ENCODE data around the gene S100A6.
"Not testable (repeated sequence)": the region's sequence is repeated elsewhere in the genome, so short reads cannot be mapped to it uniquely, and the experiment has no call there.

Gene S100A6

DNA sequence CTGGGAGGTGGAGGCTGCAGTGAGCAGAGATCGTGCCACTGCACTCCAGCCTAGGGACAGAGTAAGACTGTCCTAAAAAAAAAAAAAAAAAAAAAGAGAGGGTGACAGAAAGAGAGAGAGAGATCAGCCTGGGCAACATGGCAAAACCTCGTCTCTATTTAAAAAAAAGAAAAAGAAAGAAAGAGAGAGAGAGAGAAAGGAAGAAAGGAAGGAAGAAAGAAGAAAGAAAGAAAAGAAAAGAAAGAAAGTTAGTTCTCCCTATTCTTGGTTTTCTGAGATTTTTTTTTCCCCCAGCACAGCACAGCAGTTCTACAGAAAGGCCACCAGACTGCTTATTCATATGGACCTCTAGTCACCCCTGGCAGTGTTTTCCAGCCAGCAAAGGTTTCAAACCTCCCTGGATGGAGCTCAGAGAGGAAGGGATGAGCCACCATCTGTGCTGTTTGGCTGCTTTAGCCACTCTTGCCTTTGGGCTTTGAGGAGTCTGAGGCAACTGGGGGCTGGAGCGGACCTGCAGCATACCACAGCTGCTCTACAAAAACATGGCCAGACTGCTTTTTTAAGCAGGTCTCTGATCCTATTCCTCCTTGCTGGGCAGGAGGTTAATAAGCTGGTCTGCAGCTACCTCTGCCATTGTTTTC lies 10.6 kb downstream of the S100A6 start:
- TF ChIP-seq, protein P1, sequence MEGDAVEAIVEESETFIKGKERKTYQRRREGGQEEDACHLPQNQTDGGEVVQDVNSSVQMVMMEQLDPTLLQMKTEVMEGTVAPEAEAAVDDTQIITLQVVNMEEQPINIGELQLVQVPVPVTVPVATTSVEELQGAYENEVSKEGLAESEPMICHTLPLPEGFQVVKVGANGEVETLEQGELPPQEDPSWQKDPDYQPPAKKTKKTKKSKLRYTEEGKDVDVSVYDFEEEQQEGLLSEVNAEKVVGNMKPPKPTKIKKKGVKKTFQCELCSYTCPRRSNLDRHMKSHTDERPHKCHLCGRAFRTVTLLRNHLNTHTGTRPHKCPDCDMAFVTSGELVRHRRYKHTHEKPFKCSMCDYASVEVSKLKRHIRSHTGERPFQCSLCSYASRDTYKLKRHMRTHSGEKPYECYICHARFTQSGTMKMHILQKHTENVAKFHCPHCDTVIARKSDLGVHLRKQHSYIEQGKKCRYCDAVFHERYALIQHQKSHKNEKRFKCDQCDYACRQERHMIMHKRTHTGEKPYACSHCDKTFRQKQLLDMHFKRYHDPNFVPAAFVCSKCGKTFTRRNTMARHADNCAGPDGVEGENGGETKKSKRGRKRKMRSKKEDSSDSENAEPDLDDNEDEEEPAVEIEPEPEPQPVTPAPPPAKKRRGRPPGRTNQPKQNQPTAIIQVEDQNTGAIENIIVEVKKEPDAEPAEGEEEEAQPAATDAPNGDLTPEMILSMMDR (IDR thresholded peaks at IDR 0.05; ENCODE audit: low read length): no peak
- no peak for TF ChIP-seq EZH2 (IDR thresholded peaks at IDR 0.05; ENCODE audit: borderline replicate concordance, low read length)
- H3K27ac ChIP-seq (ENCODE audit: low read depth, low read length, poor library complexity, severe bottlenecking): no peak overlapping the region
- no peak overlapping the region for H3K4me2 ChIP-seq (ENCODE audit: low read length)
- no peaks in the 10 kb centered on the region for H3F3A ChIP-seq (ENCODE audit: insufficient read depth, low read length)
- H3K9me3 ChIP-seq (ENCODE audit: low read length): no peaks in the 10 kb centered on the region
- H4K20me1 ChIP-seq (ENCODE audit: insufficient read depth, low read length): no peaks in the 10 kb centered on the region
- no peaks in the 10 kb centered on the region for H3K4me1 ChIP-seq (ENCODE audit: insufficient read depth, low read length, severe bottlenecking)
- no peak overlapping the region for H3K9ac ChIP-seq (ENCODE audit: low read length)
- H2AFZ ChIP-seq (ENCODE audit: low read length): no peak overlapping the region
- no peak overlapping the region for H3K4me3 ChIP-seq (ENCODE audit: low read depth, low read length, poor library complexity, severe bottlenecking)
- no peaks in the 10 kb centered on the region for H3K9me2 ChIP-seq (ENCODE audit: low read depth, low read length)
- no peaks in the 10 kb centered on the region for H3K79me2 ChIP-seq (ENCODE audit: insufficient read depth, low read length)
- H3K36me3 ChIP-seq (ENCODE audit: insufficient read depth, low read length): no peaks in the 10 kb centered on the region
- H3K27me3 ChIP-seq (ENCODE audit: insufficient read depth, low read length): peaks cover 4% of the 10 kb centered on the region

DNA sequence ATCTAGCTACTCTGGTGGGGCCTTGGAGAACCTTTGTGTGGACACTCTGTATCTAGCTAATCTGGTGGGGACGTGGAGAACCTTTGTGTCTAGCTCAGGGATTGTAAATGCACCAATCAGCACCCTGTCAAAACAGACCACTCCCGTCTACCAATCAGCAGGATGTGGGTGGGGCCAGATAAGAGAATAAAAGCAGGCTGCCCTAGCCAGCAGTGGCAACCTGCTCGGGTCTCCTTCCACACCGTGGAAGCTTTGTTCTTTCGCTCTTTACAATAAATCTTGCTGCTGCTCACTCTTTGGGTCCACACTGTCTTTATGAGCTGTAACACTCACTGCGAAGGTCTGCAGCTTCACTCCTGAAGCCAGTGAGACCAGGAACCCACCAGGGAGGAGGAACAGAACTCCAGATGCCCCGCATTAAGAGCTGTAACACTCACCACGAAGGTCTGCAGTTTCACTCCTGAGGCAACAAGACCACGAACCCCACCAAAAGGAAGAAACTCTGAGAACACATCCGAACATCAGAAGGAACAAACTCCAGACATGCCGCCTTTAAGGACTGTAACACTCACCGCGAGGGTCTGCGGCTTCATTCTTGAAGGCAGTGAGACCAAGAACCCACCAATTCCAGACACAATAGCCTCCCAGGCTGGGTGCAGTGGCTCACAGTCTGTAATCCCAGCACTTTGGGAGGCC lies 13.3 kb downstream of the S100A6 start:
- H3K79me2 ChIP-seq (ENCODE audit: insufficient read depth, low read length); H3K4me2 ChIP-seq (ENCODE audit: low read length); H4K20me1 ChIP-seq (ENCODE audit: insufficient read depth, low read length); H3K9ac ChIP-seq (ENCODE audit: low read length); H3K36me3 ChIP-seq (ENCODE audit: insufficient read depth, low read length); H3K9me2 ChIP-seq (ENCODE audit: low read depth, low read length); H3F3A ChIP-seq (ENCODE audit: insufficient read depth, low read length); H3K27me3 ChIP-seq (ENCODE audit: insufficient read depth, low read length); H3K4me1 ChIP-seq (ENCODE audit: insufficient read depth, low read length, severe bottlenecking); H3K4me3 ChIP-seq (ENCODE audit: low read depth, low read length, poor library complexity, severe bottlenecking); H2AFZ ChIP-seq (ENCODE audit: low read length); H3K9me3 ChIP-seq (ENCODE audit: low read length); H3K27ac ChIP-seq (ENCODE audit: low read depth, low read length, poor library complexity, severe bottlenecking): not testable (repeated sequence)

DNA sequence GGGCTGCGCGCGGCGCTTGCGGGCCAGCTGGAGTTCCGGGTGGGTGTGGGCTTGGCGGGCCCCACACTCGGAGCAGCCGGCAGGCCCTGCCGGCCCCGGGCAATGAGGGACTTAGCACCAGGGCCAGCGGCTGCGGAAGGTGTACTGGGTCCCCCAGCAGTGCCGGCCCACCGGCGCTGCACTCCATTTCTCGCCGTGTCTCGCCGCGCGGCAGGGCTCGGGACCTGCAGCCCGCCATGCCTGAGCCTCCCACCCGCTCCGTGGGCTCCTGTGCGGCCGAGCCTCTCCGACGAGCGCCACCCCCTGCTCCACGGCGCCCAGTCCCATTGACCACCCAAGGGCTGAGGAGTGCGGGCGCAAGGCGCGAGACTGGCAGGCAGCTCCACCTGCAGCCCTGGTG lies 14.0 kb downstream of the S100A6 start:
- not testable (repeated sequence) for H3K36me3 ChIP-seq (ENCODE audit: insufficient read depth, low read length); H3K4me1 ChIP-seq (ENCODE audit: insufficient read depth, low read length, severe bottlenecking); H4K20me1 ChIP-seq (ENCODE audit: insufficient read depth, low read length); H3K4me2 ChIP-seq (ENCODE audit: low read length); H3K9me3 ChIP-seq (ENCODE audit: low read length); H3K79me2 ChIP-seq (ENCODE audit: insufficient read depth, low read length); H3F3A ChIP-seq (ENCODE audit: insufficient read depth, low read length); H3K27me3 ChIP-seq (ENCODE audit: insufficient read depth, low read length); H3K4me3 ChIP-seq (ENCODE audit: low read depth, low read length, poor library complexity, severe bottlenecking); H3K9me2 ChIP-seq (ENCODE audit: low read depth, low read length); H2AFZ ChIP-seq (ENCODE audit: low read length); H3K9ac ChIP-seq (ENCODE audit: low read length); H3K27ac ChIP-seq (ENCODE audit: low read depth, low read length, poor library complexity, severe bottlenecking)

DNA sequence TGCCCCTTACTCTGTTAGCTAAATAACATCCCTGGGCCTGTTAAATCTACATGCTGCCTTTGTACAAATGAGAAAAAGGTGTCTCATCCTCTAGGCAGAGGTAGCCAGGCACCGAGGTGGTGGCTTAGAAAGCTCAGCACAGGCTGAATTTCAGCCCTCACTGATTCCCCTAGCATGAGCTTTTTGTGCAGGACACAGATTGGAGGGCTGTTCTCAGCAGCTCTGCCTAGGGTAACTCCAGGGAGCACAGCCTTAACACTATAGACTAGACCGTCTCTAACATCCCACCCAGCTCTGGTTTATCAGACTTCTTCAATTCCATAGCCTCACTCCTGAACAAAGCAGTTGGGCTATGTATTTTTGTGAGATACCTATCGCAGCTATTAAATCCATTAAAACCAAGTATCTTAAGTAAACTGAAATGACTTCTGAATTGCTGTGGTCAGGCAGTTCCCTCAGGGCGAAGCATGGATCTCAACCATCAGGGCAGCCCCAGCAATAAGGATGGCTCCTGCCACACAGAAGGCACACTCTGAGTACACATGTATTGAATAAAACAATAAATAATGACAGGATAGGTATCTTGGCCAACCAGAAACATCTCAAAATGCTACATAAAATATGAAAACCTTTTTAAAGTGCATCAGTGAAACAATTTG lies 14.8 kb downstream of the S100A6 start:
- TF ChIP-seq, protein P1 (IDR thresholded peaks at IDR 0.05; ENCODE audit: low read length): no peak
- no peak for TF ChIP-seq EZH2 (IDR thresholded peaks at IDR 0.05; ENCODE audit: borderline replicate concordance, low read length)
- Histone ChIP-seq H2AFZ (ENCODE audit: low read length) (no peak overlapping the region), H3K27me3 (ENCODE audit: insufficient read depth, low read length) (no peaks in the 10 kb centered on the region; the same call in 1 of the 2 replicates), H3K9me2 (ENCODE audit: low read depth, low read length) (no peaks in the 10 kb centered on the region), H3F3A (ENCODE audit: insufficient read depth, low read length) (no peaks in the 10 kb centered on the region), H3K9ac (ENCODE audit: low read length) (no peak overlapping the region), H3K4me2 (ENCODE audit: low read length) (no peak overlapping the region), H3K36me3 (ENCODE audit: insufficient read depth, low read length) (no peaks in the 10 kb centered on the region), H3K79me2 (ENCODE audit: insufficient read depth, low read length) (no peaks in the 10 kb centered on the region), H3K27ac (ENCODE audit: low read depth, low read length, poor library complexity, severe bottlenecking) (no peak overlapping the region), H4K20me1 (ENCODE audit: insufficient read depth, low read length) (no peaks in the 10 kb centered on the region), H3K4me3 (ENCODE audit: low read depth, low read length, poor library complexity, severe bottlenecking) (no peak overlapping the region), H3K4me1 (ENCODE audit: insufficient read depth, low read length, severe bottlenecking) (no peaks in the 10 kb centered on the region), H3K9me3 (ENCODE audit: low read length) (no peaks in the 10 kb centered on the region)

DNA sequence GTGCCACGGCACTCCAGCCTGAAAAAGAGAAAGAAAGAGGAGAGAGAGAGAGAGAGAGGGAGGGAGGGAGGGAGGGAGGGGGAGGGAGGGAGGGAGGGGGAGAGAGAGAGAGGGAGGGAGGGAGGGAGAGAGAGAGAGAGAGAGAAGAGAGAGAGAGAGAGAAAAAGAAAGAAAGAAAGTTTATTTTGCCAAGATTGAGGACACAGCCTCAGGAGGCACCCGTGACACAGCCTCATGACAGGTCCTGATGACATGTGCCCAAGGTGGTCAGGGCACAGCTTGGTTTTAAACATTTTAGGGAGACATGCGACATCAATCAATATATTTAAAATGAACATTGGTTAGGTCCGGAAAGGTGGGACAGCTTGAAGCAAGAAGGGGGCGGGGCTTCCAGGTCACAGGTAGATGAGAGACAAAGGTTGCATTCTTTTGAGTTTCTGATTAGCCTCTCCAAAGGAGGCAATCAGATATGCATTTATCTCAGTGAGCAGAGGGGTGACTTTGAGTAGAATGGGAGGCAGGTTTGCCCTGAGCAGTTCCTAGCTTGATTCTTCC lies 15.6 kb downstream of the S100A6 start:
- not testable (repeated sequence) for H3K79me2 ChIP-seq (ENCODE audit: insufficient read depth, low read length); H2AFZ ChIP-seq (ENCODE audit: low read length); H3K4me1 ChIP-seq (ENCODE audit: insufficient read depth, low read length, severe bottlenecking); H3K27me3 ChIP-seq (ENCODE audit: insufficient read depth, low read length); H3K4me3 ChIP-seq (ENCODE audit: low read depth, low read length, poor library complexity, severe bottlenecking); H3F3A ChIP-seq (ENCODE audit: insufficient read depth, low read length); H3K9me3 ChIP-seq (ENCODE audit: low read length); H3K27ac ChIP-seq (ENCODE audit: low read depth, low read length, poor library complexity, severe bottlenecking); H3K9me2 ChIP-seq (ENCODE audit: low read depth, low read length); H3K36me3 ChIP-seq (ENCODE audit: insufficient read depth, low read length); H4K20me1 ChIP-seq (ENCODE audit: insufficient read depth, low read length); H3K4me2 ChIP-seq (ENCODE audit: low read length); H3K9ac ChIP-seq (ENCODE audit: low read length)
